GM23248 (cell line): ENCODE results near the gene NAT9.

ENCODE experiments used
- EZH2 ChIP-seq: fragments of 200-600 bp; sonication (generic); IDR thresholded peaks from 2 replicates; pipeline ENCODE4 v1.6.1; 2018; ENCODE audit warnings: antibody characterized with exemption, mild to moderate bottlenecking; ENCODE audit not compliant: insufficient read depth, poor library complexity, severe bottlenecking
- EZH2phosphoT487 ChIP-seq: fragments of 200-600 bp; sonication (generic); IDR thresholded peaks from 2 replicates; pipeline ENCODE4 v1.6.1; 2018; ENCODE audit warnings: antibody characterized with exemption, moderate library complexity, mild to moderate bottlenecking, low read depth; ENCODE audit not compliant: insufficient read depth

GRCh38 chr17:74746922-74747321 is 29.2 kb downstream of the NAT9 start:
- TF ChIP-seq EZH2 (no peak), EZH2phosphoT487 (no peak)
